ENCODE results near the gene CCDC47. TPM values are rescaled to one million over a fixed set of nuclear protein-coding genes. Genes with fewer than 3 reads are reported as not detected.

The CCDC47 gene
- total and polyA plus RNA-seq, 2 of the 4 experiments (the other 2 are of a cell fraction), result 45.7 to 62.0 TPM

- Histone ChIP-seq H4K20me1 (ENCODE audit: insufficient read depth, low read length) (peaks cover 54% of the 10 kb centered on the region), H2BK20ac (ENCODE audit: low read depth, low read length) (no peak overlapping the region), H3K4ac (ENCODE audit: low read depth, low read length) (no peak overlapping the region), H2BK15ac (ENCODE audit: low read depth, low read length) (no peak overlapping the region), H4K91ac (ENCODE audit: insufficient read depth, low read depth, low read length) (no peak overlapping the region), H4K8ac (ENCODE audit: low read depth in 2 of 2, low read length in 2 of 2) (no peak overlapping the region), H3K36me3 (ENCODE audit: control insufficient read depth, insufficient read depth, low read length) (peaks cover 57% of the 10 kb centered on the region), H2BK5ac (ENCODE audit: low read depth, low read length, poor library complexity, severe bottlenecking) (no peak overlapping the region), H3K4me1 (ENCODE audit: control insufficient read depth, insufficient read depth, low read length) (peaks cover 4% of the 10 kb centered on the region; the same call in 1 of the 2 replicates), H3K14ac (replicated peaks; ENCODE audit: low read depth, low read length) (no peak overlapping the region), H3K9ac (ENCODE audit: low read depth, low read length) (no peak overlapping the region), H4K5ac (ENCODE audit: low read depth, low read length) (no peak overlapping the region), H2BK120ac (ENCODE audit: low read depth, low read length) (no peak overlapping the region), H3K9me3 (ENCODE audit: control insufficient read depth, insufficient read depth, low read length) (no peaks in the 10 kb centered on the region), H3K9me1 (ENCODE audit: insufficient read depth, low read length) (0 out of 2 replicates have a peak, but pooled peaks cover 2% of the 10 kb centered on the region), H3K56ac (ENCODE audit: extremely low read depth, insufficient read depth, low read length) (no peak overlapping the region), H2AK5ac (ENCODE audit: low read depth, low read length) (no peak overlapping the region), H3K4me2 (ENCODE audit: low read depth, low read length) (no peak overlapping the region), H3K18ac (ENCODE audit: low read depth, low read length) (no peak overlapping the region), H2AFZ (replicated peaks; ENCODE audit: low read length, poor library complexity) (no peak overlapping the region), H2AK9ac (replicated peaks; ENCODE audit: low read depth, low read length, poor library complexity) (no peak overlapping the region), H3K4me3 (ENCODE audit: insufficient read depth, low read depth, low read length) (no peak overlapping the region), H3K27me3 (ENCODE audit: control insufficient read depth, insufficient read depth, low read length) (no peaks in the 10 kb centered on the region), H3K23ac (ENCODE audit: low read depth, low read length) (no peak overlapping the region), H3K79me1 (ENCODE audit: low read depth in 1 of 2, low read length in 2 of 2) (peaks cover 28 to 69% of the 10 kb centered on the region in 2 experiments), H3K27ac (ENCODE audit: insufficient read depth, low read length) (no peak overlapping the region)
- WGBS, 2 experiments (ENCODE audit: extremely low coverage in 2 of 2, insufficient read length in 1 of 2), result 100% methylated on average over 1 of the region's 6 CpGs; no CpG with 5 or more reads in 1 of the 2 experiments
- in situ Hi-C loops (cut with MboI; ENCODE audit: low sequenced_read_pairs), result no loop called here
- TF ChIP-seq CEBPB (IDR thresholded peaks at IDR 0.05; ENCODE audit: low read depth, low read length), result no peak
- TF ChIP-seq MAFK (IDR thresholded peaks at IDR 0.05; ENCODE audit: low read depth, low read length), result no peak
- no peak for TF ChIP-seq SMC3 (IDR thresholded peaks at IDR 0.05; ENCODE audit: low read depth, low read length)
- no peak for TF ChIP-seq POLR2A (IDR thresholded peaks at IDR 0.05; ENCODE audit: low read depth, low read length)
- TF ChIP-seq BHLHE40 (IDR thresholded peaks at IDR 0.05; ENCODE audit: low read depth, low read length), result no peak
- no peak for TF ChIP-seq RFX5 (IDR thresholded peaks at IDR 0.05; ENCODE audit: low read depth, low read length)
- TF ChIP-seq, protein P1, sequence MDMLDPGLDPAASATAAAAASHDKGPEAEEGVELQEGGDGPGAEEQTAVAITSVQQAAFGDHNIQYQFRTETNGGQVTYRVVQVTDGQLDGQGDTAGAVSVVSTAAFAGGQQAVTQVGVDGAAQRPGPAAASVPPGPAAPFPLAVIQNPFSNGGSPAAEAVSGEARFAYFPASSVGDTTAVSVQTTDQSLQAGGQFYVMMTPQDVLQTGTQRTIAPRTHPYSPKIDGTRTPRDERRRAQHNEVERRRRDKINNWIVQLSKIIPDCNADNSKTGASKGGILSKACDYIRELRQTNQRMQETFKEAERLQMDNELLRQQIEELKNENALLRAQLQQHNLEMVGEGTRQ (IDR thresholded peaks at IDR 0.05; ENCODE audit: low read depth, low read length), result no peak
- TF ChIP-seq FOS (IDR thresholded peaks at IDR 0.05; ENCODE audit: low read depth, low read length), result no peak
- no peak for TF ChIP-seq NFE2L2 (IDR thresholded peaks at IDR 0.05; ENCODE audit: low read depth, low read length)
- TF ChIP-seq CHD1 (IDR thresholded peaks at IDR 0.05; ENCODE audit: low read depth, low read length), result no peak
- TF ChIP-seq ELK1 (IDR thresholded peaks at IDR 0.05; ENCODE audit: borderline replicate concordance, low read depth, low read length), result no peak
- TF ChIP-seq RAD21 (IDR thresholded peaks at IDR 0.05; ENCODE audit: low read length), result no peak
- dilution Hi-C loops (cut with HindIII; ENCODE audit: low sequenced_read_pairs, unreplicated experiment), result no loop called here
- ChIA-PET POLR2A (ENCODE audit: unreplicated experiment) (interaction anchor here (0.8 kb wide), 1 partner anchor 16 kb away, joined by 3 read pairs; the partner anchor contains the start of genes CCDC47 and DDX42), CTCF (no interaction called here)
- no TSS peak for BruUV-seq (replicated peaks)
- DNase-seq (no peak), ATAC-seq (ENCODE audit: low read depth) (no peak)
- intact Hi-C loops (cut with micrococcal nuclease), result no loop called here
These were observed 16.7 kb upstream of the CCDC47 start for GRCh38 chr17:63790057-63790456.
